ENCODE results near the gene MBD3L1.
A peak's percentile ranks its signal among the peaks of the same experiment; 100 is the strongest.

The MBD3L1 gene

DNA sequence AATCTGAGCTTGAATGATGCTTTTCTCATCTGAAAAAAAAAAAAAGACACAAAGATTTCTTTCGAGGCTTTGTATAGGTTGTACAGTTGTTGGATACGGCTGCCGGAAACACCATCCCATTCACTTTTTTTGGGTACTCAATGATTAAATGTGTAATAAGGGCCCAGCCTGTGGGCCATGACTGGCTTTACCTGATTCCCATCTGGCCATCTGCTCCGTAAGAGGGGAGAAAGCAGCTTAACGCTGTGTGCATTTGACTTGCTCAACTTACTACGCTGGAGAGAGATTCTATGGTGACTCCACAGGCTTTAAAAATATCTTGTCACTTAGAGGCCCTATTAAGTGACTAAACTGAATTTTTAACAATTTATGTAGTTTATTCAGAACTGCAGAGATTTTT is 804 bp upstream of the MBD3L1 start:
- Histone ChIP-seq H3K36me3 (ENCODE audit: control insufficient read depth, insufficient read depth, low read length) (no peaks in the 10 kb centered on the region), H3K4me3 (ENCODE audit: low read depth, low read length) (peak overlapping the region; percentile 52; the same call in 1 of the 2 replicates), H3K27me3 (ENCODE audit: control insufficient read depth, insufficient read depth, low read length) (no peaks in the 10 kb centered on the region), H3K4me1 (ENCODE audit: control insufficient read depth, insufficient read depth, low read length) (no peaks in the 10 kb centered on the region), H3K9me3 (ENCODE audit: control insufficient read depth, insufficient read depth, low read length) (peaks cover 84% of the 10 kb centered on the region), H3K9ac (ENCODE audit: low read depth, low read length) (no peak overlapping the region), H3K27ac (ENCODE audit: low read depth, low read length) (no peak overlapping the region)

- Histone ChIP-seq H3K9ac (ENCODE audit: low read depth, low read length) (no peak overlapping the region), H3K4me1 (ENCODE audit: control insufficient read depth, insufficient read depth, low read length) (no peaks in the 10 kb centered on the region), H3K9me3 (ENCODE audit: control insufficient read depth, insufficient read depth, low read length) (peaks cover 84% of the 10 kb centered on the region), H3K36me3 (ENCODE audit: control insufficient read depth, insufficient read depth, low read length) (no peaks in the 10 kb centered on the region), H3K27ac (ENCODE audit: low read depth, low read length) (no peak overlapping the region), H3K4me3 (ENCODE audit: low read depth, low read length) (peak overlapping the region; percentile 52), H3K27me3 (ENCODE audit: control insufficient read depth, insufficient read depth, low read length) (no peaks in the 10 kb centered on the region)
Measured at GRCh38 chr19:8831832-8832131, 395 bp upstream of the MBD3L1 start.

DNA sequence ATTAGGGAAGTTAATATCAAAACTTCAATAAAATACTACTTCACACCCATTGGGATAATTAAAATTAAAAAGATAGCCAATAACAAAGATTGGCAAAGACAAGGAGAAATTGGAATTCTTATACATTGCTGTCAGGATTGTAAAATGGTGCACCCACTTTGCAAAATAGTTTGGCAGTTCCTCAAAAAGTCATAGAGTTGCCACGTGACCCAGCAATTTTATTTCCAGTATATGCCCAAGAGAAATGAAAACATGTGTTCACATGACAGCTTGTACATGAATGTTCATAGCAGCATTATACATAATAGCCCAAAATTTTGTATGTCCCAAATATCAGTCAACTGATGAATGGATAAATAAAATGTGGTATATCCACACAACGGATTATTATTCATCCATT is 3.3 kb downstream of the MBD3L1 start:
- Histone ChIP-seq H3K27me3 (ENCODE audit: control insufficient read depth, insufficient read depth, low read length) (no peaks in the 10 kb centered on the region), H3K9me3 (ENCODE audit: control insufficient read depth, insufficient read depth, low read length) (peaks cover 81% of the 10 kb centered on the region), H3K36me3 (ENCODE audit: control insufficient read depth, insufficient read depth, low read length) (no peaks in the 10 kb centered on the region), H3K4me3 (ENCODE audit: low read depth, low read length) (no peak overlapping the region), H3K9ac (ENCODE audit: low read depth, low read length) (no peak overlapping the region), H3K4me1 (ENCODE audit: control insufficient read depth, insufficient read depth, low read length) (no peaks in the 10 kb centered on the region), H3K27ac (ENCODE audit: low read depth, low read length) (no peak overlapping the region)

DNA sequence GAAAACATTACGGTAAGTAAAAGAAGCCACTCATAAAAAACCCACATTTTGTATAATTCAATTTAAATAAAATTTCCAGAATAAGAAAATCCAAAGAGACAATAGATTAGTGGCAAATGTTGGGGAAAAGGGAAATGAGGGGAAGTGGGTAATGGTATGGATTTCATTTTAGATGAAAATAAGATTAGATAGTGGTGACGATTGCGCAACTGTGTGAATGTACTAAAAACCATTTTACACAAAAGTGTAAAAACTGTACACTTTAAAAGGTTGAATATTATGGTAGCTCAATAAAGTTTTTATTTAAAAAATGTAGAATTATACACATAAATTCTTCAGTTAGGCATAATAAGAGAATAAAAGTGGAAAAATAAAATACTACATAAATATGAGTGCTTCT is 3.7 kb downstream of the MBD3L1 start:
- Histone ChIP-seq H3K9me3 (ENCODE audit: control insufficient read depth, insufficient read depth, low read length) (peaks cover 82% of the 10 kb centered on the region), H3K4me1 (ENCODE audit: control insufficient read depth, insufficient read depth, low read length) (no peaks in the 10 kb centered on the region), H3K9ac (ENCODE audit: low read depth, low read length) (no peak overlapping the region), H3K4me3 (ENCODE audit: low read depth, low read length) (no peak overlapping the region), H3K27ac (ENCODE audit: low read depth, low read length) (no peak overlapping the region), H3K36me3 (ENCODE audit: control insufficient read depth, insufficient read depth, low read length) (no peaks in the 10 kb centered on the region), H3K27me3 (ENCODE audit: control insufficient read depth, insufficient read depth, low read length) (no peaks in the 10 kb centered on the region)

- Histone ChIP-seq H3K4me3 (ENCODE audit: low read depth, low read length) (no peak overlapping the region), H3K27ac (ENCODE audit: low read depth, low read length) (no peak overlapping the region), H3K4me1 (ENCODE audit: control insufficient read depth, insufficient read depth, low read length) (no peaks in the 10 kb centered on the region), H3K27me3 (ENCODE audit: control insufficient read depth, insufficient read depth, low read length) (no peaks in the 10 kb centered on the region), H3K36me3 (ENCODE audit: control insufficient read depth, insufficient read depth, low read length) (no peaks in the 10 kb centered on the region), H3K9me3 (ENCODE audit: control insufficient read depth, insufficient read depth, low read length) (peaks cover 75% of the 10 kb centered on the region), H3K9ac (ENCODE audit: low read depth, low read length) (no peak overlapping the region)
Measured at GRCh38 chr19:8840708-8841107, 8.5 kb downstream of the MBD3L1 start.

DNA sequence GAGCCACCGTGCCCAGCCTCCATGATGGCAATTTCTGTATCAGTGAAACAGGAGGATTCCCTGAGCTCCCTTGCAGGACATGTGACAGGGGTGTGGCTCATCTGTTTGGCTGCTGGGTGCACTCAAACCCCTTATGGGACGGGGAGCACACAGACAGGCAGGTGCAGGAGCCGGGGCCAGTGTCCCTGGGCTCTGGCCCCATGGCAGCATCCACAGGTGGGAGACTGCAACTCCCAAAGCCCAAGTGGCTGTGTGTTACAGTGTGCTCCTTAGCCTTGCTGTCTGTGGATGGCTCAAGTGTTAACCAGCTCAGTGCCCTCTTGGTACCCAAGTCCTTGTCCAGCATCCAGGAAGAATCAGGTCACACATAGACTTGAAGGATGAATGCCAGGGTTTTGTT is 14.6 kb downstream of the MBD3L1 start:
- Histone ChIP-seq H3K36me3 (ENCODE audit: control insufficient read depth, insufficient read depth, low read length) (no peaks in the 10 kb centered on the region), H3K9me3 (ENCODE audit: control insufficient read depth, insufficient read depth, low read length) (peaks cover 79% of the 10 kb centered on the region), H3K27ac (ENCODE audit: low read depth, low read length) (no peak overlapping the region), H3K9ac (ENCODE audit: low read depth, low read length) (no peak overlapping the region), H3K27me3 (ENCODE audit: control insufficient read depth, insufficient read depth, low read length) (no peaks in the 10 kb centered on the region), H3K4me1 (ENCODE audit: control insufficient read depth, insufficient read depth, low read length) (no peaks in the 10 kb centered on the region), H3K4me3 (ENCODE audit: low read depth, low read length) (no peak overlapping the region)

- no peaks in the 10 kb centered on the region for H3K4me1 ChIP-seq (ENCODE audit: control insufficient read depth, insufficient read depth, low read length)
- H3K36me3 ChIP-seq (ENCODE audit: control insufficient read depth, insufficient read depth, low read length), result no peaks in the 10 kb centered on the region
- H3K4me3 ChIP-seq (ENCODE audit: low read depth, low read length), result no peak overlapping the region
- H3K9me3 ChIP-seq (ENCODE audit: control insufficient read depth, insufficient read depth, low read length), result peaks cover 80% of the 10 kb centered on the region
- H3K9ac ChIP-seq (ENCODE audit: low read depth, low read length), result no peak overlapping the region
- no peak overlapping the region for H3K27ac ChIP-seq (ENCODE audit: low read depth, low read length)
- H3K27me3 ChIP-seq (ENCODE audit: control insufficient read depth, insufficient read depth, low read length), result no peaks in the 10 kb centered on the region
Measured at GRCh38 chr19:8849232-8849631, 17.1 kb downstream of the MBD3L1 start.

GRCh38 chr19:8850488-8850887 is 18.3 kb downstream of the MBD3L1 start:
- peaks cover 85% of the 10 kb centered on the region for H3K9me3 ChIP-seq (ENCODE audit: control insufficient read depth, insufficient read depth, low read length)
- no peak overlapping the region for H3K27ac ChIP-seq (ENCODE audit: low read depth, low read length)
- no peak overlapping the region; the same call in 1 of the 2 replicates for H3K4me3 ChIP-seq (ENCODE audit: low read depth, low read length)
- H3K27me3 ChIP-seq (ENCODE audit: control insufficient read depth, insufficient read depth, low read length), result no peaks in the 10 kb centered on the region
- H3K9ac ChIP-seq (ENCODE audit: low read depth, low read length), result no peak overlapping the region
- no peaks in the 10 kb centered on the region for H3K4me1 ChIP-seq (ENCODE audit: control insufficient read depth, insufficient read depth, low read length)
- H3K36me3 ChIP-seq (ENCODE audit: control insufficient read depth, insufficient read depth, low read length), result no peaks in the 10 kb centered on the region

DNA sequence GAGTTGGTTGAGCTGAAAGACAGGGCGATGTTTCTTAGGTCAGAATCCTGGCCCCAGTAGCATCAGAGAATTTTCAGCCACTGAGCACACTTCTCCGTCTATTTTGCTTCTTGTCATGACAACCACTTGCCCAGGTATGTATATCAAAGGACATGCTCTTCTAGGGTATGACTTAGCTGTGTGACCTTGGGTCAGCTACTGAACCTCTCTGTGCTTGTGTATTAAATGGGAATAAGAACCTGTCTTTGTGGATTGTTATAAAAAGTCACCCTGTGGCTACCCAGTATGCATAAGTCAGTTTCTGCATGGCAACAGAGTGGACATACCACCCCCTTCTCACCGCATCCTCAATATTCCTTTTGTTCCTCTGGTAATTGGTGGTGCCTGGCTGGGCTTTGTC is 26.1 kb downstream of the MBD3L1 start:
- H3K9me3 ChIP-seq (ENCODE audit: control insufficient read depth, insufficient read depth, low read length), result peaks cover 81% of the 10 kb centered on the region
- H3K27me3 ChIP-seq (ENCODE audit: control insufficient read depth, insufficient read depth, low read length), result no peaks in the 10 kb centered on the region
- H3K4me3 ChIP-seq (ENCODE audit: low read depth, low read length), result no peak overlapping the region
- H3K9ac ChIP-seq (ENCODE audit: low read depth, low read length), result no peak overlapping the region
- no peaks in the 10 kb centered on the region for H3K36me3 ChIP-seq (ENCODE audit: control insufficient read depth, insufficient read depth, low read length)
- no peaks in the 10 kb centered on the region for H3K4me1 ChIP-seq (ENCODE audit: control insufficient read depth, insufficient read depth, low read length)
- no peak overlapping the region for H3K27ac ChIP-seq (ENCODE audit: low read depth, low read length)

- no peak overlapping the region for H3K4me3 ChIP-seq (ENCODE audit: low read depth, low read length)
- peaks cover 91% of the 10 kb centered on the region for H3K9me3 ChIP-seq (ENCODE audit: control insufficient read depth, insufficient read depth, low read length)
- H3K9ac ChIP-seq (ENCODE audit: low read depth, low read length), result no peak overlapping the region
- no peaks in the 10 kb centered on the region for H3K36me3 ChIP-seq (ENCODE audit: control insufficient read depth, insufficient read depth, low read length)
- H3K4me1 ChIP-seq (ENCODE audit: control insufficient read depth, insufficient read depth, low read length), result no peaks in the 10 kb centered on the region
- no peak overlapping the region for H3K27ac ChIP-seq (ENCODE audit: low read depth, low read length)
- H3K27me3 ChIP-seq (ENCODE audit: control insufficient read depth, insufficient read depth, low read length), result no peaks in the 10 kb centered on the region
Measured at GRCh38 chr19:8866344-8866743, 34.2 kb downstream of the MBD3L1 start.

GRCh38 chr19:8877854-8878705 is 45.9 kb downstream of the MBD3L1 start:
- Histone ChIP-seq H3K9me3 (ENCODE audit: control insufficient read depth, insufficient read depth, low read length) (peaks cover 87% of the 10 kb centered on the region), H3K36me3 (ENCODE audit: control insufficient read depth, insufficient read depth, low read length) (no peaks in the 10 kb centered on the region), H3K27ac (ENCODE audit: low read depth, low read length) (no peak overlapping the region), H3K27me3 (ENCODE audit: control insufficient read depth, insufficient read depth, low read length) (no peaks in the 10 kb centered on the region), H3K4me1 (ENCODE audit: control insufficient read depth, insufficient read depth, low read length) (no peaks in the 10 kb centered on the region), H3K9ac (ENCODE audit: low read depth, low read length) (no peak overlapping the region), H3K4me3 (ENCODE audit: low read depth, low read length) (no peak overlapping the region)

Data from HUES48 (cell line).